Neural cell (in vitro differentiated cells): ENCODE results near the gene RLN3.

ENCODE experiments used
- EP300 ChIP-seq: fragments of 450-650 bp; conservative IDR thresholded peaks from 2 replicates; pipeline ENCODE4 v1.6.1; 2014; ENCODE audit warnings: antibody characterized with exemption, mild to moderate bottlenecking, moderate library complexity; ENCODE audit not compliant: poor library complexity, severe bottlenecking
- EZH2 ChIP-seq: fragments of 200-600, 300-800 bp; shearing (Covaris generic), sonication (generic); IDR thresholded peaks from 2 replicates; pipeline ENCODE4 v1.6.1; 2014; ENCODE audit warnings: antibody characterized with exemption, low read length, borderline replicate concordance, mild to moderate bottlenecking; ENCODE audit not compliant: insufficient read depth, poor library complexity, severe bottlenecking
- MXI1 ChIP-seq: fragments of 450-650 bp; conservative IDR thresholded peaks from 2 replicates; pipeline ENCODE4 v1.6.1; 2014; ENCODE audit warnings: antibody characterized with exemption, mild to moderate bottlenecking; ENCODE audit not compliant: poor library complexity, severe bottlenecking
- POLR2AphosphoS5 ChIP-seq: IDR thresholded peaks from 2 replicates; pipeline ENCODE4 v1.6.1; 2012
- REST ChIP-seq: IDR thresholded peaks from 2 replicates; pipeline ENCODE4 v1.6.1; 2012; ENCODE audit warnings: borderline replicate concordance
- SMC3 ChIP-seq: fragments of 450-650 bp; conservative IDR thresholded peaks from 2 replicates; pipeline ENCODE4 v1.6.1; 2014; ENCODE audit warnings: antibody characterized with exemption, mild to moderate bottlenecking, moderate library complexity; ENCODE audit not compliant: poor library complexity
- TAF1 ChIP-seq: IDR thresholded peaks from 2 replicates; pipeline ENCODE4 v1.6.1; 2012; ENCODE audit warnings: low read depth
- TF ChIP-seq, protein P1 (sequence below): fragments of 450-650 bp; IDR thresholded peaks from 2 replicates; pipeline ENCODE4 v1.5.1; 2014; ENCODE audit warnings: antibody characterized with exemption, mild to moderate bottlenecking, moderate library complexity; ENCODE audit not compliant: poor library complexity, severe bottlenecking

DNA sequence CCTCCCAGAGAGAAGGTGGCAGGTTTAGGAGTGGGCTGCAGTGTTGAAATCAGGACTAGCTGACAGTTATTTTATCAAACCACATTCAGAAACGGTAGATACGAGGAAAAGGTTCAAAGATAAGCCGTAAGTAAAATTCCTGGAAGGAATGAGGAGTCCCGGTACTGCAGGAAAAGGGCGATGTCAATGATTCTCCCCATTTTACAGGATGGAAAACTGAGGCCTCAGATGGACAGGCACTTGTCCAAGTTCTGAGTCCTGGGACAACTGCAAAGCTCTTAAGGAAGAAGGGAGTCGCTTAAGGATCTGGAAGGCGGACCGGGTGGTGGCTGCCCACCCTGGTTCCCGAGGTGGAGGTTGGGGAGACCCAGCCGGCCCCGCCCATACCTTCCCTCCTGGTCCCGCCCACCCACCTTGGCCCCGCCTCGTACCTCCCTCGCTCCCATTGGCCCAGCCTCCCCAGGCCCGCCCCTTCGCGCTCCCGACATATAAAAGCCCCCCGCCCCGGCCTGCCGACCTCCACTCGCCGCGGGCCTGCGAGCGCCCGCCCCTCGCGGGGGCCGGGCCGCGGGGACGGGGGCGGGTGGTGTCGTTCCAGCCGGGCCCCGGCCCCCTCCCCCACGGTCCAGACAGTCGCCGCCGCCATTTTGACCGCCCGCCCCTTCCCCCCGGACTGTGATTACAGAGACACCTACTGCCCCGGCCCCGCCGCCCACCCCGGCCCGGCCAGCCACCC lies 22.4 kb upstream of the RLN3 start:
- TF ChIP-seq, protein P1, sequence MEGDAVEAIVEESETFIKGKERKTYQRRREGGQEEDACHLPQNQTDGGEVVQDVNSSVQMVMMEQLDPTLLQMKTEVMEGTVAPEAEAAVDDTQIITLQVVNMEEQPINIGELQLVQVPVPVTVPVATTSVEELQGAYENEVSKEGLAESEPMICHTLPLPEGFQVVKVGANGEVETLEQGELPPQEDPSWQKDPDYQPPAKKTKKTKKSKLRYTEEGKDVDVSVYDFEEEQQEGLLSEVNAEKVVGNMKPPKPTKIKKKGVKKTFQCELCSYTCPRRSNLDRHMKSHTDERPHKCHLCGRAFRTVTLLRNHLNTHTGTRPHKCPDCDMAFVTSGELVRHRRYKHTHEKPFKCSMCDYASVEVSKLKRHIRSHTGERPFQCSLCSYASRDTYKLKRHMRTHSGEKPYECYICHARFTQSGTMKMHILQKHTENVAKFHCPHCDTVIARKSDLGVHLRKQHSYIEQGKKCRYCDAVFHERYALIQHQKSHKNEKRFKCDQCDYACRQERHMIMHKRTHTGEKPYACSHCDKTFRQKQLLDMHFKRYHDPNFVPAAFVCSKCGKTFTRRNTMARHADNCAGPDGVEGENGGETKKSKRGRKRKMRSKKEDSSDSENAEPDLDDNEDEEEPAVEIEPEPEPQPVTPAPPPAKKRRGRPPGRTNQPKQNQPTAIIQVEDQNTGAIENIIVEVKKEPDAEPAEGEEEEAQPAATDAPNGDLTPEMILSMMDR: no peak
- TF ChIP-seq MXI1: no peak
- TF ChIP-seq TAF1: no peak
- TF ChIP-seq EZH2: no peak
- no peak for TF ChIP-seq POLR2AphosphoS5
- no peak for TF ChIP-seq EP300
- no peak for TF ChIP-seq SMC3
- TF ChIP-seq REST: no peak
